OCI-LY7 (cell line): ENCODE data around the gene ZNF132. TPM values are rescaled to one million over a fixed set of nuclear protein-coding genes. Genes with fewer than 3 reads are reported as not detected.
"Not testable (repeated sequence)": the region's sequence is repeated elsewhere in the genome, so short reads cannot be mapped to it uniquely, and the experiment has no call there.

Experiments
- BruUV-seq: library from RNA; stranded (reverse); fragments of 400-500 nt; replicated peaks from 2 replicates; lab custom pipeline; 2021; lab: Mats Ljungman, UMichigan
- CTCF ChIA-PET: fragments of 300-600 bp; sonication (Branson Sonifier 250); formaldehyde crosslinking; loops from one replicate; lab custom pipeline; 2022; ENCODE audit warnings: antibody characterized with exemption; ENCODE audit not compliant: unreplicated experiment; lab: Charles Lee
- POLR2A ChIA-PET: fragments of 300-600 bp; sonication (Branson Sonifier 250); formaldehyde crosslinking; loops from one replicate; lab custom pipeline; 2022; ENCODE audit warnings: antibody characterized with exemption; lab: Charles Lee
- DNase-seq: peaks from one replicate; pipeline ENCODE4 v3.0.0-alpha.2; 2015; ENCODE audit warnings: low spot score
- H2AFZ ChIP-seq: fragments of 200-600 bp; sonication (generic), shearing (Covaris generic); 2 replicates; pipeline ENCODE4 v1.6.1; 2014; ENCODE audit warnings: mild to moderate bottlenecking, antibody characterized with exemption, low read length, moderate library complexity
- H3K27ac ChIP-seq: fragments of 200-600 bp; sonication (generic); 2 replicates; pipeline ENCODE4 v1.5.1; 2014; ENCODE audit warnings: mixed run types, low read depth, mild to moderate bottlenecking, moderate library complexity, low read length, inconsistent platforms; ENCODE audit not compliant: poor library complexity, severe bottlenecking
- H3K36me3 ChIP-seq: fragments of 200-600 bp; sonication (generic); 2 replicates; pipeline ENCODE4 v1.6.1; 2014; ENCODE audit warnings: mild to moderate bottlenecking, antibody characterized with exemption, low read length, moderate library complexity, mixed read lengths; ENCODE audit not compliant: insufficient read depth
- H3K4me1 ChIP-seq: fragments of 200-600 bp; sonication (generic); 2 replicates; pipeline ENCODE4 v1.5.1; 2014; ENCODE audit warnings: mild to moderate bottlenecking, low read length; ENCODE audit not compliant: insufficient read depth, poor library complexity, severe bottlenecking
- H3K4me2 ChIP-seq: fragments of 200-600 bp; sonication (generic); 2 replicates; pipeline ENCODE4 v1.6.1; 2014; ENCODE audit warnings: mild to moderate bottlenecking, low read length
- H3K4me3 ChIP-seq: fragments of 200-600 bp; sonication (generic); 2 replicates; pipeline ENCODE4 v1.5.1; 2014; ENCODE audit warnings: mild to moderate bottlenecking, low read depth, low read length; ENCODE audit not compliant: poor library complexity, severe bottlenecking
- H3K79me2 ChIP-seq: fragments of 200-600 bp; sonication (generic); 2 replicates; pipeline ENCODE4 v1.6.1; 2016; ENCODE audit warnings: low read depth, mild to moderate bottlenecking, low read length, moderate library complexity, mixed read lengths; ENCODE audit not compliant: insufficient read depth
- H3K9me2 ChIP-seq: fragments of 200-600 bp; sonication (generic); 2 replicates; pipeline ENCODE4 v1.6.1; 2016; ENCODE audit warnings: mild to moderate bottlenecking, low read length, mixed read lengths; ENCODE audit not compliant: insufficient read depth
- H3K9me3 ChIP-seq: fragments of 200-600 bp; sonication (generic); 2 replicates; pipeline ENCODE4 v1.6.1; 2014; ENCODE audit warnings: mild to moderate bottlenecking, mixed run types, low read length, mixed read lengths
- H4K20me1 ChIP-seq: fragments of 200-600 bp; sonication (generic); 2 replicates; pipeline ENCODE4 v1.6.1; 2014; ENCODE audit warnings: mild to moderate bottlenecking, antibody characterized with exemption, low read length, moderate library complexity, mixed read lengths; ENCODE audit not compliant: insufficient read depth
- CTCF ChIP-seq: fragments of 200-600 bp; sonication (generic); conservative IDR thresholded peaks from 2 replicates; pipeline ENCODE4 v1.5.1; 2014; ENCODE audit warnings: mild to moderate bottlenecking, antibody characterized with exemption, low read length, moderate library complexity, mixed read lengths
- EZH2phosphoT487 ChIP-seq: fragments of 200-600 bp; sonication (generic); IDR thresholded peaks from 2 replicates; pipeline ENCODE4 v1.6.1; 2018; ENCODE audit warnings: low read depth, borderline replicate concordance, mild to moderate bottlenecking, mixed run types, antibody characterized with exemption, low read length, moderate library complexity, mixed read lengths
- intact Hi-C: fragments of 100-400 bp; cut with micrococcal nuclease; formaldehyde crosslinking; loops from one replicate; pipeline ENCODE4 v1.10.0; 2022; ENCODE audit not compliant: unreplicated experiment
- total RNA-seq, 2 experiments: library from RNA; depleted of rRNA in 1 of 2; stranded (reverse); fragments of >200 nt in 1 of 2; shearing (Covaris generic) in 1 of 2; gene quantifications; 2 replicates each; pipeline ENCODE4 v1.2.3, GENCODE V29; 2014 to 2022

The ZNF132 gene
- total RNA-seq, 2 experiments from 2014 or later, result not detected

GRCh38 chr19:58473775-58474174, 33.8 kb upstream of the ZNF132 start:
- H4K20me1 ChIP-seq, result no peaks in the 10 kb centered on the region
- no peak overlapping the region for H2AFZ ChIP-seq
- CTCF ChIA-PET, result no interaction called here
- intact Hi-C loops, result no loop called here
- no TSS peak for BruUV-seq
- no peak for DNase-seq
- H3K36me3 ChIP-seq, result peaks cover 25% of the 10 kb centered on the region
- H3K27ac ChIP-seq, result no peak overlapping the region
- no peak overlapping the region for H3K4me2 ChIP-seq
- no peaks in the 10 kb centered on the region for H3K9me3 ChIP-seq
- POLR2A ChIA-PET, result no interaction called here
- TF ChIP-seq EZH2phosphoT487 (no peak), CTCF (no peak)
- H3K9me2 ChIP-seq, result no peaks in the 10 kb centered on the region
- no peak overlapping the region for H3K4me3 ChIP-seq
- no peaks in the 10 kb centered on the region for H3K79me2 ChIP-seq
- H3K4me1 ChIP-seq, result peaks cover 20% of the 10 kb centered on the region

- ChIA-PET CTCF (no interaction called here), POLR2A (no interaction called here)
- no peak overlapping the region for H3K4me3 ChIP-seq
- H3K9me3 ChIP-seq, result no peaks in the 10 kb centered on the region
- no peaks in the 10 kb centered on the region for H3K9me2 ChIP-seq
- no peak for DNase-seq
- BruUV-seq, result no TSS peak
- intact Hi-C loops, result no loop called here
- no peak overlapping the region for H2AFZ ChIP-seq
- H3K79me2 ChIP-seq, result no peaks in the 10 kb centered on the region
- no peak overlapping the region for H3K27ac ChIP-seq
- no peaks in the 10 kb centered on the region for H4K20me1 ChIP-seq
- no peak overlapping the region for H3K4me2 ChIP-seq
- peaks cover 25% of the 10 kb centered on the region for H3K36me3 ChIP-seq
- H3K4me1 ChIP-seq, result peaks cover 13% of the 10 kb centered on the region
- no peak for TF ChIP-seq CTCF
- no peak for TF ChIP-seq EZH2phosphoT487
These were observed 31.8 kb upstream of the ZNF132 start for GRCh38 chr19:58471736-58472135.

- H2AFZ ChIP-seq, DNase-seq, H3K9me3 ChIP-seq, intact Hi-C loops, H3K4me3 ChIP-seq, H3K27ac ChIP-seq, POLR2A ChIA-PET, H3K9me2 ChIP-seq, H4K20me1 ChIP-seq, H3K79me2 ChIP-seq, CTCF ChIA-PET, BruUV-seq, H3K4me2 ChIP-seq: not testable (repeated sequence)
- Histone ChIP-seq H3K4me1 (peaks cover 14% of the 10 kb centered on the region), H3K36me3 (peaks cover 25% of the 10 kb centered on the region)
These were observed 31.0 kb upstream of the ZNF132 start for GRCh38 chr19:58470837-58471543.
